GM20000 (cell line): ENCODE results near the gene WWOX.

Experiments
- DNase-seq: peaks from one replicate; pipeline ENCODE4 v3.0.0; 2012; ENCODE audit warnings: low spot score
- CTCF ChIP-seq: IDR thresholded peaks from 2 replicates; pipeline ENCODE4 v1.5.1; 2012; ENCODE audit warnings: mild to moderate bottlenecking, control low read depth; ENCODE audit errors: extremely low read depth, missing control alignments

WWOX gene

DNA sequence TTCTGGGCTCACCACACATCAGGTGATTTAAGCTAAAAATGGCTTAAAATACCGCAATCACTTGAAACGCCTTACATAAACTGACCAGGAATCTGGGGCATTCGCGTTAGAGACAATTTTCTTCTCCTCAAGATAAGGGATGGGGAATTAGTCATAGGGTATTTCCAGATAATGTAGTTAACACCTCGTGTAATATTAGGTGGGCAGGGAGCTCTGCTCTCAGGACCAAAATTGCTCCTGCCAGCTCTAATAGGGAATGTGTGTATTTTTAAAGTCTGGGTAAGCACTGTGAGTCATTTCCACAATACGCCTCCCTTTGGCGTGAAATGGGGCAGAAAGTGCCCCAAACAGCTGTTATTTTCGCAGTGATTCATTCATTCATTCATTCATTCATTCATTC lies 1092.5 kb downstream of the WWOX start:
- DNase-seq: no peak
- TF ChIP-seq CTCF: no peak

DNA sequence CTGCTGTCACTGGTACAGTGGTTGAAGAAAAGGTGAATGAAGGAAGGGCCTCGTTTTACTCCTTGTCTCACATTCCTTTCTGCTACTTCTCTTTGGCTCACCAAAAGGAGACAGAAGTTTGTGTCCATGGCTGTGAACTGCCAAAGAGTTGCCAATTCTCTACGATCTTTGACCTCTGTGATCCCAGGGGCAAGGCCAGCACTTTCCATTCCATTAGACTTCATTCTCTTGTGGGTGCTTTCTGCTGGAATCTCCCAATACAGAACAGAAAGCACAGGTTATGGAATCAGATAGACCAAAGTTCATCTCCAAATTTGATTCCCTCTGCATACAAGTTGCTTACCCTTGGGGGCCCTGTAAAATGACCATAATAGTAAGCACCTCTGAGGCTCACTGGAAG lies 1093.5 kb downstream of the WWOX start:
- no peak for DNase-seq
- TF ChIP-seq CTCF: no peak

GRCh38 chr16:79194291-79194690 lies 1094.8 kb downstream of the WWOX start:
- no peak for DNase-seq

DNA sequence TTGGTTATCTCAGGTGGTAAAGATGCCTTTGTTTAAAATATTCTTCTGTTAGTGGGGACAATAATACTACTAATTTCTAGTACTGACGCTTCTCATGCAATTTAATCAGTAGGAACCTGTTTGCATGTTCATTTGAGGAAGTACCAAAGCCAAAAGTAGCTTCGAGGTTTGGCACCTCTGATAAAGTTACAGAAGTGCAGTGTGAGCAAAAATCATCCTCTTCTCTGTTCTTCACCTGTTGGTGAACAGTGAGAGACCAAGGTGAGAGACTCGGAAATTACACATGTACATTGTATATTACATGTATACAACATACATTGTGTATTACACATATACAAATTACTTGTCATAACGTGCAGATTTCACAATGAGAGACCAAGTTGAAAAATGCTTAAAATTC lies 1096.5 kb downstream of the WWOX start:
- no peak for DNase-seq
- TF ChIP-seq CTCF: no peak

More at GRCh38 chr16:79194291-79194690, 1094.8 kb downstream of the WWOX start:
- TF ChIP-seq CTCF: no peak

DNA sequence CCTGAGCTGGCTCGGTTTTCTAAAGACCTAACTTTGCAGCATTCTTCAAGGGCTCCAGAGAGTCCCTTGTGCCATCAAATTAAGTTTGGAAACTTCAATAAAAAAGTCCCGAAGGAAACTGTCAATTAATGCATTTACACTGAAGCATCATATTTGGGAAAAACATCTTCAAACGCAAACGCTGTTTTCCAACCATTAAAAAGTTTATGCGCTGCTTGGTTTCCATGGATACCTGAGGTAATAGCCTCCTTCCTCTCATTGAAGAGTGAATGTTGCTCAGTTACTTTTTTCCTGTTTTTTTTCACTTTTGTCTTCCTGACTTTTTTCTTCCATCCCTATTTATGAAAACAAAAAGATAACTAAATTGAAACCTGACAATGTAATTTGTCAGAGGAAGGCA lies 1102.0 kb downstream of the WWOX start:
- DNase-seq: no peak
- TF ChIP-seq CTCF: no peak

DNA sequence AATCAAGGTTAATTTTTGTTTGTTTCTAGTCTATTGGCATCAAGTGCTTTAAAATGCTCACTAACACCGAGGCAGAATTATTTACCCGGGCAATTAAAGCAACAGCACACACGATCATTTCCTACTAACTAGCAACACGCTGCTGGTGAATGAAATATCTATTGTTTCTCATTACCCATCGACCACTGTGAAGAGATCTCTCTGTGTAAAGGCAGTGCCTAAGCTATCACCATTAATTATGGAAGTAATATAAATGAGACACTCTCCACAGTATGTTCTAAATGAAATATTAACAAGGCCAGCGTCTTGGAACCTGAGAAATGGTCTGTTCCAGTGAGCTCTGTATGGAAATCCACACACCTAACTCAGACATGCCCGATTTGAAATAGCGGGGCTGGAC lies 1103.5 kb downstream of the WWOX start:
- DNase-seq: no peak
- TF ChIP-seq CTCF: no peak

DNA sequence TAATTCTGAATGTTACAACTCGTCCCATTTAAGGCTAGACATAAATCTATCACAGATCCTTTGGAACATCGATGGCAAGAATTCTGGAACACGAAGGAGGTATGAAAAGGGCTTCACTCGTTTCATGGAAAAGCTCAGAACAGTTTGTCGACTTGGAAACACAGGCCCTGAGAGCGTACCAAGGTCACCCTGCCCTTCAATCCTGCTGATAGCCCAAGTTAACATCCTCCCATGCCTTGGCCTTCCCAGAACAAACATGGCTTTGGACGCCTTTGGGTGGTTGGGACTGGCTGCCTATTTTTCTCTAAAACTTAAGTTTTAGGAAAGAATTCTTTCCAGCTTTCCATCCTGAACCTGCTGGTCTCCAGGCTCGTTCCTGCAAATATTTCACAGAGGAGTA lies 1105.0 kb downstream of the WWOX start:
- no peak for TF ChIP-seq CTCF
- DNase-seq: no peak
